Neural cell (in vitro differentiated cells): Measurements from ENCODE around the gene ZAR1. TPM values are rescaled to one million over a fixed set of nuclear protein-coding genes. Genes with fewer than 3 reads are reported as not detected.
A peak's percentile ranks its signal among the peaks of the same experiment; 100 is the strongest.

Experiments used
- H2AFZ ChIP-seq: fragments of 200-600, 300-800 bp; sonication (generic), shearing (Covaris generic); 2 replicates; pipeline ENCODE4 v1.6.0; 2014; ENCODE audit warnings: low read depth, mild to moderate bottlenecking, antibody characterized with exemption, low read length, moderate library complexity
- H3F3A ChIP-seq: fragments of 200-600 bp; shearing (Covaris generic); 2 replicates; pipeline ENCODE4 v1.6.1; 2016; ENCODE audit warnings: mild to moderate bottlenecking, moderate library complexity, mixed read lengths, antibody characterized with exemption, low read length; ENCODE audit not compliant: insufficient read depth, poor library complexity, severe bottlenecking
- H3K27ac ChIP-seq: fragments of 200-600, 300-800 bp; sonication (generic), shearing (Covaris generic); 2 replicates; pipeline ENCODE4 v1.5.1; 2014; ENCODE audit warnings: mild to moderate bottlenecking, low read length, moderate library complexity
- H3K27me3 ChIP-seq: fragments of 300-800, 200-600 bp; sonication (generic), shearing (Covaris generic); 2 replicates; pipeline ENCODE4 v1.6.0; 2014; ENCODE audit warnings: mild to moderate bottlenecking, low read depth, low read length, moderate library complexity; ENCODE audit not compliant: insufficient read depth
- H3K36me3 ChIP-seq: fragments of 300-800, 200-600 bp; sonication (generic), shearing (Covaris generic); 2 replicates; pipeline ENCODE4 v1.5.1; 2014; ENCODE audit warnings: mild to moderate bottlenecking, antibody characterized with exemption, low read length, moderate library complexity; ENCODE audit not compliant: insufficient read depth
- H3K4me2 ChIP-seq: fragments of 300-800, 200-600 bp; sonication (generic), shearing (Covaris generic); 2 replicates; pipeline ENCODE4 v1.6.0; 2014; ENCODE audit warnings: mild to moderate bottlenecking, low read length
- H3K4me3 ChIP-seq: fragments of 300-800, 200-600 bp; sonication (generic), shearing (Covaris generic); 2 replicates; pipeline ENCODE4 v1.5.1; 2014; ENCODE audit warnings: mild to moderate bottlenecking, low read length, moderate library complexity
- H3K79me2 ChIP-seq: fragments of 200-600 bp; shearing (Covaris generic); replicated peaks from 2 replicates; pipeline ENCODE4 v1.6.0; 2014; ENCODE audit warnings: mild to moderate bottlenecking, low read length, moderate library complexity; ENCODE audit not compliant: insufficient read depth
- H3K9ac ChIP-seq: fragments of 300-800, 200-600 bp; sonication (generic), shearing (Covaris generic); 2 replicates; pipeline ENCODE4 v1.6.1; 2016; ENCODE audit warnings: mild to moderate bottlenecking, low read length, mixed read lengths
- H3K9me2 ChIP-seq: fragments of 200-600 bp; shearing (Covaris generic); 2 replicates; pipeline ENCODE4 v1.6.1; 2016; ENCODE audit warnings: mild to moderate bottlenecking, low read length, mixed read lengths; ENCODE audit not compliant: insufficient read depth
- H3K9me3 ChIP-seq: fragments of 200-600, 300-800 bp; sonication (generic), shearing (Covaris generic); 2 replicates; pipeline ENCODE4 v1.6.1; 2016; ENCODE audit warnings: mild to moderate bottlenecking, mixed run types, low read length, moderate library complexity, mixed read lengths
- H4K20me1 ChIP-seq: fragments of 200-600 bp; shearing (Covaris generic); 2 replicates; pipeline ENCODE4 v1.6.1; 2016; ENCODE audit warnings: mild to moderate bottlenecking, mixed run types; ENCODE audit not compliant: insufficient read depth
- EP300 ChIP-seq: fragments of 450-650 bp; conservative IDR thresholded peaks from 2 replicates; pipeline ENCODE4 v1.6.1; 2014; ENCODE audit warnings: antibody characterized with exemption, mild to moderate bottlenecking, moderate library complexity; ENCODE audit not compliant: poor library complexity, severe bottlenecking
- EZH2 ChIP-seq: fragments of 200-600, 300-800 bp; shearing (Covaris generic), sonication (generic); IDR thresholded peaks from 2 replicates; pipeline ENCODE4 v1.6.1; 2014; ENCODE audit warnings: antibody characterized with exemption, low read length, borderline replicate concordance, mild to moderate bottlenecking; ENCODE audit not compliant: insufficient read depth, poor library complexity, severe bottlenecking
- MXI1 ChIP-seq: fragments of 450-650 bp; conservative IDR thresholded peaks from 2 replicates; pipeline ENCODE4 v1.6.1; 2014; ENCODE audit warnings: antibody characterized with exemption, mild to moderate bottlenecking; ENCODE audit not compliant: poor library complexity, severe bottlenecking
- POLR2AphosphoS5 ChIP-seq: IDR thresholded peaks from 2 replicates; pipeline ENCODE4 v1.6.1; 2012
- RAD21 ChIP-seq: fragments of 450-650 bp; conservative IDR thresholded peaks from 2 replicates; pipeline ENCODE4 v1.6.1; 2014; ENCODE audit warnings: antibody characterized with exemption, mild to moderate bottlenecking, moderate library complexity
- REST ChIP-seq: IDR thresholded peaks from 2 replicates; pipeline ENCODE4 v1.6.1; 2012; ENCODE audit warnings: borderline replicate concordance
- SMC3 ChIP-seq: fragments of 450-650 bp; conservative IDR thresholded peaks from 2 replicates; pipeline ENCODE4 v1.6.1; 2014; ENCODE audit warnings: antibody characterized with exemption, mild to moderate bottlenecking, moderate library complexity; ENCODE audit not compliant: poor library complexity
- TAF1 ChIP-seq: IDR thresholded peaks from 2 replicates; pipeline ENCODE4 v1.6.1; 2012; ENCODE audit warnings: low read depth
- polyA plus RNA-seq: library from polyadenylated mRNA; depleted of rRNA; stranded (reverse); fragments of >200 nt; gene quantifications from 2 replicates; pipeline ENCODE4 v1.2.3, GENCODE V29; 2014
- TF ChIP-seq, protein P1 (sequence below): fragments of 450-650 bp; IDR thresholded peaks from 2 replicates; pipeline ENCODE4 v1.5.1; 2014; ENCODE audit warnings: antibody characterized with exemption, mild to moderate bottlenecking, moderate library complexity; ENCODE audit not compliant: poor library complexity, severe bottlenecking

The ZAR1 gene
- polyA plus RNA-seq, 1 donor from 2014 or later = not detected

GRCh38 chr4:48509543-48509942, 19.5 kb downstream of the ZAR1 start:
- H3K9ac ChIP-seq = peak overlapping the region; percentile 18
- no peaks in the 10 kb centered on the region for H3K9me3 ChIP-seq
- H3K9me2 ChIP-seq = no peaks in the 10 kb centered on the region
- H3K27ac ChIP-seq = peak overlapping the region; percentile 72
- H3K4me3 ChIP-seq = no peak overlapping the region
- no peaks in the 10 kb centered on the region for H3K27me3 ChIP-seq
- H2AFZ ChIP-seq = no peak overlapping the region
- H3K4me2 ChIP-seq = no peak overlapping the region
- no peaks in the 10 kb centered on the region for H4K20me1 ChIP-seq
- peaks cover 26% of the 10 kb centered on the region for H3K36me3 ChIP-seq
- TF ChIP-seq REST (peak; percentile 99), POLR2AphosphoS5 (peak; percentile 72), RAD21 (peak; percentile 30), MXI1 (no peak), SMC3 (peak; percentile 15)
- TF ChIP-seq, protein P1, sequence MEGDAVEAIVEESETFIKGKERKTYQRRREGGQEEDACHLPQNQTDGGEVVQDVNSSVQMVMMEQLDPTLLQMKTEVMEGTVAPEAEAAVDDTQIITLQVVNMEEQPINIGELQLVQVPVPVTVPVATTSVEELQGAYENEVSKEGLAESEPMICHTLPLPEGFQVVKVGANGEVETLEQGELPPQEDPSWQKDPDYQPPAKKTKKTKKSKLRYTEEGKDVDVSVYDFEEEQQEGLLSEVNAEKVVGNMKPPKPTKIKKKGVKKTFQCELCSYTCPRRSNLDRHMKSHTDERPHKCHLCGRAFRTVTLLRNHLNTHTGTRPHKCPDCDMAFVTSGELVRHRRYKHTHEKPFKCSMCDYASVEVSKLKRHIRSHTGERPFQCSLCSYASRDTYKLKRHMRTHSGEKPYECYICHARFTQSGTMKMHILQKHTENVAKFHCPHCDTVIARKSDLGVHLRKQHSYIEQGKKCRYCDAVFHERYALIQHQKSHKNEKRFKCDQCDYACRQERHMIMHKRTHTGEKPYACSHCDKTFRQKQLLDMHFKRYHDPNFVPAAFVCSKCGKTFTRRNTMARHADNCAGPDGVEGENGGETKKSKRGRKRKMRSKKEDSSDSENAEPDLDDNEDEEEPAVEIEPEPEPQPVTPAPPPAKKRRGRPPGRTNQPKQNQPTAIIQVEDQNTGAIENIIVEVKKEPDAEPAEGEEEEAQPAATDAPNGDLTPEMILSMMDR = no peak
- no peaks in the 10 kb centered on the region for H3F3A ChIP-seq
- no peaks in the 10 kb centered on the region for H3K79me2 ChIP-seq

- H3K9me2 ChIP-seq = no peaks in the 10 kb centered on the region
- no peaks in the 10 kb centered on the region for H3K9me3 ChIP-seq
- no peak overlapping the region for H3K27ac ChIP-seq
- H3K4me2 ChIP-seq = no peak overlapping the region
- no peak overlapping the region for H3K4me3 ChIP-seq
- no peaks in the 10 kb centered on the region for H4K20me1 ChIP-seq
- TF ChIP-seq RAD21 (no peak), SMC3 (no peak), EZH2 (no peak), POLR2AphosphoS5 (no peak), EP300 (no peak), REST (no peak), MXI1 (no peak), TAF1 (no peak)
- TF ChIP-seq, protein P1 = no peak
- no peaks in the 10 kb centered on the region for H3F3A ChIP-seq
- H3K9ac ChIP-seq = no peak overlapping the region
- H2AFZ ChIP-seq = no peak overlapping the region
- no peaks in the 10 kb centered on the region for H3K79me2 ChIP-seq
- no peaks in the 10 kb centered on the region for H3K27me3 ChIP-seq
- peaks cover 17% of the 10 kb centered on the region for H3K36me3 ChIP-seq
Measured at GRCh38 chr4:48518143-48518542, 28.1 kb downstream of the ZAR1 start.
